Sigmoid colon (tissue), 4 donors: ENCODE measurements around the gene SYT7.

Source experiments
- POLR2A ChIP-seq, 2 donors: fragments of 450-650 bp; IDR thresholded peaks; one replicate each; pipeline ENCODE4 v1.6.1; 2016; ENCODE audit warnings: antibody characterized with exemption in 2 of 2, mild to moderate bottlenecking in 2 of 2, moderate library complexity in 2 of 2
- POLR2AphosphoS5 ChIP-seq, 4 donors: sonication (generic); formaldehyde crosslinking; IDR thresholded peaks; one replicate each; pipeline ENCODE4 v1.6.1; 2017; ENCODE audit warnings: antibody characterized with exemption in 4 of 4
- TF ChIP-seq, protein P1 (sequence below), 4 experiments: fragments of 450-650 bp in 3 of 4; fragments of 200-600 bp in 1 of 4; IDR thresholded peaks; one replicate each; pipeline ENCODE4 v1.5.1; 2016 to 2019; ENCODE audit warnings: antibody characterized with exemption in 4 of 4, mild to moderate bottlenecking in 3 of 4, moderate library complexity in 2 of 4

DNA sequence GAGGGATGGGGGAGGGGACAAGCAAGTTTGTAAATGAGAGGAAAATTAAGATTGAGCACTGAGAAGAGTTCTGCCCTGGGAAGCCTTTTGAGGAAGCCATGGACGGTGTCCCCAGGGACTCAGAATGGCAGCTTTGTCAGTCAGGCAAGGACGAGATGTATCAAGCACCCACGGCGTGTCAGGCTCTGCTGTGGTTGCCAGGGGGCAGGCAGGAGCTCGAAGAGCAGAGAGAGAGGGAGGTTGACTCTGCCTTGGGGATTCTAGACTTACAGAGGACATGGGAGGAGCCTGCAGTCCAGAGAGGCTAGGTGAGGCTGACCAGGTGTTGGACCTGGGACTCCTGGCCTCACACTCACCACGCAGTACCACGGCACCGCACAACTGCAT, 29.1 kb upstream of the SYT7 start:
- TF ChIP-seq, protein P1, sequence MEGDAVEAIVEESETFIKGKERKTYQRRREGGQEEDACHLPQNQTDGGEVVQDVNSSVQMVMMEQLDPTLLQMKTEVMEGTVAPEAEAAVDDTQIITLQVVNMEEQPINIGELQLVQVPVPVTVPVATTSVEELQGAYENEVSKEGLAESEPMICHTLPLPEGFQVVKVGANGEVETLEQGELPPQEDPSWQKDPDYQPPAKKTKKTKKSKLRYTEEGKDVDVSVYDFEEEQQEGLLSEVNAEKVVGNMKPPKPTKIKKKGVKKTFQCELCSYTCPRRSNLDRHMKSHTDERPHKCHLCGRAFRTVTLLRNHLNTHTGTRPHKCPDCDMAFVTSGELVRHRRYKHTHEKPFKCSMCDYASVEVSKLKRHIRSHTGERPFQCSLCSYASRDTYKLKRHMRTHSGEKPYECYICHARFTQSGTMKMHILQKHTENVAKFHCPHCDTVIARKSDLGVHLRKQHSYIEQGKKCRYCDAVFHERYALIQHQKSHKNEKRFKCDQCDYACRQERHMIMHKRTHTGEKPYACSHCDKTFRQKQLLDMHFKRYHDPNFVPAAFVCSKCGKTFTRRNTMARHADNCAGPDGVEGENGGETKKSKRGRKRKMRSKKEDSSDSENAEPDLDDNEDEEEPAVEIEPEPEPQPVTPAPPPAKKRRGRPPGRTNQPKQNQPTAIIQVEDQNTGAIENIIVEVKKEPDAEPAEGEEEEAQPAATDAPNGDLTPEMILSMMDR (IDR thresholded peaks at IDR 0.05): no peak
- TF ChIP-seq POLR2A (IDR thresholded peaks at IDR 0.05) (no peak), POLR2AphosphoS5 (IDR thresholded peaks at IDR 0.05) (no peak)
